Panc1 (cell line): ENCODE measurements around the gene SLC12A9. TPM values are rescaled to one million over a fixed set of nuclear protein-coding genes. Genes with fewer than 3 reads are reported as not detected.
A peak's percentile ranks its signal among the peaks of the same experiment; 100 is the strongest.

Experiments used
- ATAC-seq: fragments of 200-7000 bp; cut with Tn5 transposase; 2 replicates; pipeline ENCODE4 v1.9.1; 2020; ENCODE audit warnings: mild to moderate bottlenecking, moderate library complexity
- BruUV-seq: library from RNA; stranded (reverse); fragments of 400-500 nt; replicated peaks from 2 replicates; lab custom pipeline; 2021; lab: Mats Ljungman, UMichigan
- CTCF ChIA-PET: fragments of 300-600 bp; sonication (Branson Sonifier 250); formaldehyde crosslinking; loops from one replicate; lab custom pipeline; 2022; ENCODE audit warnings: antibody characterized with exemption; lab: Charles Lee
- POLR2A ChIA-PET: fragments of 300-600 bp; sonication (Branson Sonifier 250); formaldehyde crosslinking; loops from one replicate; lab custom pipeline; 2022; ENCODE audit warnings: antibody characterized with exemption; lab: Charles Lee
- DNase-seq: peaks from one replicate; pipeline ENCODE4 v3.0.0-alpha.2; 2010; ENCODE audit warnings: low read depth, low spot score
- H3K27ac ChIP-seq: 2 replicates; pipeline ENCODE4 v1.5.1; 2011; ENCODE audit warnings: mild to moderate bottlenecking, low read length, inconsistent platforms
- H3K27me3 ChIP-seq: fragments of 200-500 bp; sonication (Bioruptor generic); 2 replicates; pipeline ENCODE4 v1.6.0; 2014; ENCODE audit warnings: low read length, inconsistent platforms; ENCODE audit not compliant: control insufficient read depth, insufficient read depth
- H3K36me3 ChIP-seq: fragments of 200-500 bp; sonication (Bioruptor generic); 2 replicates; pipeline ENCODE4 v1.5.1; 2014; ENCODE audit warnings: inconsistent platforms, mild to moderate bottlenecking, low read length, moderate library complexity; ENCODE audit not compliant: control insufficient read depth, insufficient read depth
- H3K4me1 ChIP-seq: 2 replicates; pipeline ENCODE4 v1.5.1; 2011; ENCODE audit warnings: inconsistent platforms, mild to moderate bottlenecking, low read length, moderate library complexity; ENCODE audit not compliant: control insufficient read depth, insufficient read depth
- H3K4me3 ChIP-seq, 2 experiments: 2 replicates each; pipeline ENCODE4 v1.5.1; 2011 to 2012; ENCODE audit warnings: low read depth in 2 of 2, low read length in 2 of 2, mild to moderate bottlenecking in 2 of 2, inconsistent platforms in 1 of 2, moderate library complexity in 1 of 2
- H3K9me3 ChIP-seq: fragments of 200-500 bp; sonication (Bioruptor generic); 2 replicates; pipeline ENCODE4 v1.5.1; 2014; ENCODE audit warnings: low read depth, mild to moderate bottlenecking, inconsistent platforms, low read length, moderate library complexity; ENCODE audit not compliant: control insufficient read depth, insufficient read depth
- POLR2AphosphoS5 ChIP-seq: IDR thresholded peaks from 2 replicates; pipeline ENCODE4 v1.6.1; 2012; ENCODE audit warnings: mild to moderate bottlenecking, low read depth, low read length, moderate library complexity
- SIN3A ChIP-seq: IDR thresholded peaks from 2 replicates; pipeline ENCODE4 v1.6.1; 2012; ENCODE audit warnings: low read depth, mild to moderate bottlenecking, low read length, moderate library complexity, borderline replicate concordance; ENCODE audit not compliant: insufficient read depth
- TCF7L2 ChIP-seq: IDR thresholded peaks from 2 replicates; pipeline ENCODE4 v1.6.1; 2011; ENCODE audit warnings: mild to moderate bottlenecking, low read depth, low read length, inconsistent platforms
- in situ Hi-C: cut with HindIII; loops from 2 replicates; pipeline ENCODE4 v1.10.0; 2016; ENCODE audit warnings: low sequenced_read_pairs, low pct_unique_long_range_greater_than_20kb
- intact Hi-C: fragments of 100-400 bp; cut with micrococcal nuclease; formaldehyde crosslinking; loops from one replicate; pipeline ENCODE4 v1.10.0; 2022; ENCODE audit not compliant: unreplicated experiment
- total RNA-seq: library from RNA; stranded (reverse); gene quantifications from one replicate; pipeline ENCODE4 v1.2.1, GENCODE V29; 2021; ENCODE audit not compliant: unreplicated experiment
- TF ChIP-seq, protein P1 (sequence below): fragments of 450-650 bp; IDR thresholded peaks from 2 replicates; pipeline ENCODE4 v1.5.1; 2017; ENCODE audit warnings: mild to moderate bottlenecking
- TF ChIP-seq, protein P2 (sequence below), 2 experiments: IDR thresholded peaks; 2 replicates each; pipeline ENCODE4 v1.6.1; 2011 to 2012; ENCODE audit warnings: low read depth in 2 of 2, control low read depth in 1 of 2, low read length in 1 of 2, mild to moderate bottlenecking in 1 of 2, moderate library complexity in 1 of 2; ENCODE audit not compliant: insufficient read depth in 1 of 2

SLC12A9 gene
- total RNA-seq, 1 experiment from 2014 or later = 31.1 TPM

DNA sequence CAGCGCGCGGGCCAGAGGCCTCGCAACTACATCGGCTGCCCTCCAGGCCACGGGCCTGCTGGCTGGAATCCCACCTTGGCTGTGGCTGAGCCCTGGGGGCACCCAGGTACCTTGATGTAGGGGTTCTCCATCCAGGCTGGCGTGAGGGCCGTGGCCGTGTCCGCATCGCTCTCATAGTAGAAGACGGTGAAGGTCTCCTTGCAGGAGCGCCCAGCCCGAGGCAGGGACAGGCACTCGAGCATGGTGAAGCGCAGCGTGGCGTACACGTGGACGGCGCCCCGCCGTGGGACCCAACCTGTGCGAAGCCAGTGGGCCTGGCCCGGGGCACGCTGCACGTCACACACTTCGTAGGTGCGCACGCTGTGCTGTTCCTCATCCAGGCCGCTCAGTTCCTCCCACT is 29.0 kb upstream of the SLC12A9 start:
- DNase-seq = no peak
- Histone ChIP-seq H3K27me3 (no peaks in the 10 kb centered on the region), H3K9me3 (no peaks in the 10 kb centered on the region), H3K27ac (no peak overlapping the region), H3K4me1 (peaks cover 10% of the 10 kb centered on the region), H3K36me3 (0 out of 2 replicates have a peak, but pooled peaks cover 5% of the 10 kb centered on the region), H3K4me3 (no peak overlapping the region)
- ATAC-seq = no peak
- TF ChIP-seq, protein P1, sequence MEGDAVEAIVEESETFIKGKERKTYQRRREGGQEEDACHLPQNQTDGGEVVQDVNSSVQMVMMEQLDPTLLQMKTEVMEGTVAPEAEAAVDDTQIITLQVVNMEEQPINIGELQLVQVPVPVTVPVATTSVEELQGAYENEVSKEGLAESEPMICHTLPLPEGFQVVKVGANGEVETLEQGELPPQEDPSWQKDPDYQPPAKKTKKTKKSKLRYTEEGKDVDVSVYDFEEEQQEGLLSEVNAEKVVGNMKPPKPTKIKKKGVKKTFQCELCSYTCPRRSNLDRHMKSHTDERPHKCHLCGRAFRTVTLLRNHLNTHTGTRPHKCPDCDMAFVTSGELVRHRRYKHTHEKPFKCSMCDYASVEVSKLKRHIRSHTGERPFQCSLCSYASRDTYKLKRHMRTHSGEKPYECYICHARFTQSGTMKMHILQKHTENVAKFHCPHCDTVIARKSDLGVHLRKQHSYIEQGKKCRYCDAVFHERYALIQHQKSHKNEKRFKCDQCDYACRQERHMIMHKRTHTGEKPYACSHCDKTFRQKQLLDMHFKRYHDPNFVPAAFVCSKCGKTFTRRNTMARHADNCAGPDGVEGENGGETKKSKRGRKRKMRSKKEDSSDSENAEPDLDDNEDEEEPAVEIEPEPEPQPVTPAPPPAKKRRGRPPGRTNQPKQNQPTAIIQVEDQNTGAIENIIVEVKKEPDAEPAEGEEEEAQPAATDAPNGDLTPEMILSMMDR = no peak
- in situ Hi-C loops (no loop called here), intact Hi-C loops (no loop called here)
- ChIA-PET CTCF (no interaction called here), POLR2A (no interaction called here)
- no TSS peak for BruUV-seq

DNA sequence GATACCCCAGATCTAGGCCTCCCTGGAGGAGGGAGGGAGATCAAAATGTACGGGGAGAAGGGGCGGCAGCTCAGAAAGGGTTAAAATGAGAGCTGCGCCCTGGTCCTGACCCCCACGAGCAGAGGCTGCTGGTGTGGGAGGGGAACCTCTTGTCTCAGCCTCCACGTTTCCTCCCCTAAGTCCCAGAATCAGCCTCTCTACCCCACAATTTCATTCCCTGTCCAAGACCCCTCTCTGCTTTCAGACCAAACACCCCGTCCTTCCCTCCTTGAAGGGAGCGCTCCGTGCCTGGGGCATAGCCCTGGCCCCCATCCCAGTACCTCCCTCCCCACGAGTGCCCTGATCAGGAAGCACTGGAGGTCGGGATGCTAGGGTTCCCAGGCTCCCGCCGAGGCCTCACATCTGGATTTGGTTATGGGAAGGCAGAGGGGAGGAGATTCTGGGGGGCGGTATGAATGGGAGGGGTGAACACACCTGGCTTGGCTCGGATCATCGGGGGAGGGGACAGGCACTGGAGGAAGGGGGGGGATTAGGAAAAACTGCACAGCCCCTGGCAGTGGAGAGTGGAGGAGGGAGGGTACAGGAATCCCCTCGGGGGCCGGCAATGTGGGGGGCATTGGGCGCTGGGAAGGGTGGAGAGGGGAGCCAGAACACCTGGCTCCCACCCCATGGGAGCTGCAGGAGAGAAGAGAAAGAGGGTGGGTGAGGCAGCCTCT is 27.9 kb upstream of the SLC12A9 start:
- intact Hi-C loops = no loop called here
- Histone ChIP-seq H3K4me3 (peak overlapping the region; percentile 55 to 99), H3K27ac (peak overlapping the region; percentile 96), H3K27me3 (no peaks in the 10 kb centered on the region), H3K9me3 (no peaks in the 10 kb centered on the region), H3K4me1 (peaks cover 17% of the 10 kb centered on the region), H3K36me3 (0 out of 2 replicates have a peak, but pooled peaks cover 5% of the 10 kb centered on the region)
- in situ Hi-C loops = loop anchor here (25.0 kb wide), 1 partner anchor 112 kb away; the partner anchor contains the start of genes EPO and POP7
- DNase-seq (no peak), ATAC-seq (no peak)
- no TSS peak for BruUV-seq
- ChIA-PET POLR2A (no interaction called here), CTCF (no interaction called here)
- TF ChIP-seq POLR2AphosphoS5 = no peak
- TF ChIP-seq, protein P2, sequence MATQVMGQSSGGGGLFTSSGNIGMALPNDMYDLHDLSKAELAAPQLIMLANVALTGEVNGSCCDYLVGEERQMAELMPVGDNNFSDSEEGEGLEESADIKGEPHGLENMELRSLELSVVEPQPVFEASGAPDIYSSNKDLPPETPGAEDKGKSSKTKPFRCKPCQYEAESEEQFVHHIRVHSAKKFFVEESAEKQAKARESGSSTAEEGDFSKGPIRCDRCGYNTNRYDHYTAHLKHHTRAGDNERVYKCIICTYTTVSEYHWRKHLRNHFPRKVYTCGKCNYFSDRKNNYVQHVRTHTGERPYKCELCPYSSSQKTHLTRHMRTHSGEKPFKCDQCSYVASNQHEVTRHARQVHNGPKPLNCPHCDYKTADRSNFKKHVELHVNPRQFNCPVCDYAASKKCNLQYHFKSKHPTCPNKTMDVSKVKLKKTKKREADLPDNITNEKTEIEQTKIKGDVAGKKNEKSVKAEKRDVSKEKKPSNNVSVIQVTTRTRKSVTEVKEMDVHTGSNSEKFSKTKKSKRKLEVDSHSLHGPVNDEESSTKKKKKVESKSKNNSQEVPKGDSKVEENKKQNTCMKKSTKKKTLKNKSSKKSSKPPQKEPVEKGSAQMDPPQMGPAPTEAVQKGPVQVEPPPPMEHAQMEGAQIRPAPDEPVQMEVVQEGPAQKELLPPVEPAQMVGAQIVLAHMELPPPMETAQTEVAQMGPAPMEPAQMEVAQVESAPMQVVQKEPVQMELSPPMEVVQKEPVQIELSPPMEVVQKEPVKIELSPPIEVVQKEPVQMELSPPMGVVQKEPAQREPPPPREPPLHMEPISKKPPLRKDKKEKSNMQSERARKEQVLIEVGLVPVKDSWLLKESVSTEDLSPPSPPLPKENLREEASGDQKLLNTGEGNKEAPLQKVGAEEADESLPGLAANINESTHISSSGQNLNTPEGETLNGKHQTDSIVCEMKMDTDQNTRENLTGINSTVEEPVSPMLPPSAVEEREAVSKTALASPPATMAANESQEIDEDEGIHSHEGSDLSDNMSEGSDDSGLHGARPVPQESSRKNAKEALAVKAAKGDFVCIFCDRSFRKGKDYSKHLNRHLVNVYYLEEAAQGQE (IDR thresholded peaks at IDR 0.05; ENCODE audit: insufficient read depth in 1 of 2, low read depth in 2 of 2, low read length in 1 of 2) = no peak
- TF ChIP-seq, protein P1 = no peak
- TF ChIP-seq SIN3A = no peak
- no peak for TF ChIP-seq TCF7L2
